Endodermal cell (in vitro differentiated cells): ENCODE results near the gene APOH. TPM values are rescaled to one million over a fixed set of nuclear protein-coding genes. Genes with fewer than 3 reads are reported as not detected.
A peak's percentile ranks its signal among the peaks of the same experiment; 100 is the strongest.

Experiments
- DNase-seq: peaks from one replicate; pipeline ENCODE4 v3.0.0-alpha.2; 2017
- H3K27ac ChIP-seq: 2 replicates; pipeline ENCODE4 v1.5.1; 2013; ENCODE audit warnings: mild to moderate bottlenecking, low read depth, low read length, moderate library complexity
- H3K27me3 ChIP-seq: 2 replicates; pipeline ENCODE4 v1.6.1; 2013; ENCODE audit warnings: mild to moderate bottlenecking, low read length, moderate library complexity; ENCODE audit not compliant: insufficient read depth, control insufficient read depth, poor library complexity, severe bottlenecking
- H3K36me3 ChIP-seq: 2 replicates; pipeline ENCODE4 v1.7.0; 2013; ENCODE audit warnings: mild to moderate bottlenecking, low read length, moderate library complexity; ENCODE audit not compliant: control insufficient read depth, insufficient read depth
- H3K4me1 ChIP-seq: one replicate; pipeline ENCODE4 v1.7.0; 2013; ENCODE audit warnings: low read length; ENCODE audit not compliant: control insufficient read depth, insufficient read depth
- H3K4me3 ChIP-seq: 2 replicates; pipeline ENCODE4 v1.5.1; 2013; ENCODE audit warnings: mild to moderate bottlenecking, low read length, moderate library complexity
- H3K9ac ChIP-seq: 2 replicates; pipeline ENCODE4 v1.6.1; 2013; ENCODE audit warnings: mild to moderate bottlenecking, low read length, moderate library complexity; ENCODE audit not compliant: poor library complexity, severe bottlenecking; ENCODE audit errors: extremely low read depth
- H3K9me3 ChIP-seq: 2 replicates; pipeline ENCODE4 v1.6.1; 2013; ENCODE audit warnings: mild to moderate bottlenecking, low read length, moderate library complexity; ENCODE audit not compliant: control insufficient read depth
- H3K27ac Mint-ChIP-seq: 2 replicates; pipeline ENCODE4 v1.8.0; 2020; ENCODE audit warnings: mixed read lengths
- H3K27me3 Mint-ChIP-seq: 2 replicates; pipeline ENCODE4 v1.8.0; 2021; ENCODE audit warnings: mild to moderate bottlenecking, mixed read lengths; ENCODE audit not compliant: insufficient read depth
- H3K36me3 Mint-ChIP-seq: 2 replicates; pipeline ENCODE4 v1.8.0; 2020; ENCODE audit warnings: low read depth, mixed read lengths
- H3K4me1 Mint-ChIP-seq: 2 replicates; pipeline ENCODE4 v1.8.0; 2020; ENCODE audit warnings: mixed read lengths
- H3K4me3 Mint-ChIP-seq: 2 replicates; pipeline ENCODE4 v1.8.0; 2020; ENCODE audit warnings: mild to moderate bottlenecking, moderate library complexity, mixed read lengths
- H3K9me3 Mint-ChIP-seq: 2 replicates; pipeline ENCODE4 v1.8.0; 2020; ENCODE audit warnings: mild to moderate bottlenecking, mixed read lengths
- WGBS, 2 experiments: methylation state at CpG; one replicate each; pipeline versions ENCODE4 v1.1.5 to v1.1.7; 2013; ENCODE audit warnings: missing lambda C conversion rate in 2 of 2, mixed read lengths in 1 of 2; ENCODE audit not compliant: insufficient coverage in 1 of 2, insufficient read length in 1 of 2; 5-methylcytosine and 5-hydroxymethylcytosine counted together
- total RNA-seq, 2 donors: library from RNA; stranded (reverse); fragmentation: NEBNext Ultra II Directional in 1 of 2; extraction: Animal tissue kit (Norgen Biotek cat#: 25700) in 1 of 2; gene quantifications; 2 replicates in 1 of 2; 3 replicates in 1 of 2; pipeline ENCODE4 v1.2.1, GENCODE V29; 2021
- TF ChIP-seq, protein P1 (sequence below): fragments of 200-600 bp; sonication (generic); conservative IDR thresholded peaks from 2 replicates; pipeline ENCODE4 v1.5.0; 2021; ENCODE audit warnings: antibody characterized with exemption, mild to moderate bottlenecking

APOH gene
- total RNA-seq, 2 donors from 2014 or later: not detected

DNA sequence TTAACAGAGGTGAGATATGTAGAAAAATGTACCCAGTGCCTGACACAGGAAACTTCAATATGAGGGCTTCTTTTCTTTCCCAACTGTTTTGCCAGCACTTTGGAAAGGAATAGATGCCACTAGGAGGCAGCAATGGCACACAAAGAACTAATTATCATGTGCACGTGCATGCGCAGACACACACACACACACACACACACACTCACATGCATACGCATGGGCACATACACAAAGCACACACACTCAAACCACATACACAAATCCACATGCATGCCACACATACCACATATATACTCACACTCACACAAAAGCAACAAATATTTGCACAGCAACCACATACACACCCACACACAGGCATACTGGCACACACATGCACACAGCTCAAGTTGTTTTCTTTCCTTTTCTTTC lies 28.5 kb downstream of the APOH start:
- H3K27me3 Mint-ChIP-seq: peaks cover 2% of the 10 kb centered on the region
- WGBS, 2 experiments: 46% methylated on average over 3 of the region's 3 CpGs; no CpG with 5 or more reads in 1 of the 2 experiments
- no peak overlapping the region for H3K27ac Mint-ChIP-seq

DNA sequence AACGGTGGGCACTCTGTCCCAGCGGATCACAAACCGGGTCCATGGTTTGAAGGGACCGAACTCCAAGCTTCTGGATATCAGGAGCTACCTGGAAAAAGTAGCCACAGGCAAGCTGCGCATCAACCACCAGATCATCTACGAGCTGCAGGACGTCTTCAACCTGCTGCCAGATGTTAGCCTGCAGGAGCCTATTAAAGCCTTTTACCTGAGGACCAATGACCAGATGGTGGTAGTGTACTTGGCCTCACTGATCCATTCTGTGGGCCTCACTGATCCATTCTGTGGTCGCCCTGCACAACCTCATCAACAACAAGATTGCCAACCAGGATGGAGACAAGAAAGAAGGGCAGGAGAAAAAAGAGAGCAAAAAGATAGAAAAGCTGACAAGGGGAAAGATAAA lies 31.0 kb downstream of the APOH start:
- H3K9ac ChIP-seq: no peak overlapping the region
- WGBS, 2 experiments: 92 to 94% methylated on average over 7 to 8 of the region's 8 CpGs
- TF ChIP-seq, protein P1, sequence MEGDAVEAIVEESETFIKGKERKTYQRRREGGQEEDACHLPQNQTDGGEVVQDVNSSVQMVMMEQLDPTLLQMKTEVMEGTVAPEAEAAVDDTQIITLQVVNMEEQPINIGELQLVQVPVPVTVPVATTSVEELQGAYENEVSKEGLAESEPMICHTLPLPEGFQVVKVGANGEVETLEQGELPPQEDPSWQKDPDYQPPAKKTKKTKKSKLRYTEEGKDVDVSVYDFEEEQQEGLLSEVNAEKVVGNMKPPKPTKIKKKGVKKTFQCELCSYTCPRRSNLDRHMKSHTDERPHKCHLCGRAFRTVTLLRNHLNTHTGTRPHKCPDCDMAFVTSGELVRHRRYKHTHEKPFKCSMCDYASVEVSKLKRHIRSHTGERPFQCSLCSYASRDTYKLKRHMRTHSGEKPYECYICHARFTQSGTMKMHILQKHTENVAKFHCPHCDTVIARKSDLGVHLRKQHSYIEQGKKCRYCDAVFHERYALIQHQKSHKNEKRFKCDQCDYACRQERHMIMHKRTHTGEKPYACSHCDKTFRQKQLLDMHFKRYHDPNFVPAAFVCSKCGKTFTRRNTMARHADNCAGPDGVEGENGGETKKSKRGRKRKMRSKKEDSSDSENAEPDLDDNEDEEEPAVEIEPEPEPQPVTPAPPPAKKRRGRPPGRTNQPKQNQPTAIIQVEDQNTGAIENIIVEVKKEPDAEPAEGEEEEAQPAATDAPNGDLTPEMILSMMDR: no peak
- Mint-ChIP-seq H3K4me3 (no peak overlapping the region), H3K9me3 (peaks cover 3% of the 10 kb centered on the region), H3K27me3 (peaks cover 2% of the 10 kb centered on the region), H3K4me1 (peaks cover 7% of the 10 kb centered on the region), H3K27ac (no peak overlapping the region), H3K36me3 (no peaks in the 10 kb centered on the region)
- no peaks in the 10 kb centered on the region for H3K36me3 ChIP-seq
- no peak overlapping the region for H3K4me3 ChIP-seq
- no peak overlapping the region for H3K27ac ChIP-seq
- no peaks in the 10 kb centered on the region for H3K9me3 ChIP-seq
- no peaks in the 10 kb centered on the region for H3K27me3 ChIP-seq
- H3K4me1 ChIP-seq: no peaks in the 10 kb centered on the region
- no peak for DNase-seq

More for the DNA sequence above, 28.5 kb downstream of the APOH start:
- Histone ChIP-seq H3K4me3 (no peak overlapping the region), H3K9me3 (no peaks in the 10 kb centered on the region), H3K9ac (no peak overlapping the region), H3K36me3 (no peaks in the 10 kb centered on the region), H3K27me3 (no peaks in the 10 kb centered on the region), H3K4me1 (no peaks in the 10 kb centered on the region), H3K27ac (no peak overlapping the region)
- DNase-seq: peak; percentile 85
- H3K9me3 Mint-ChIP-seq: peaks cover 4% of the 10 kb centered on the region
- H3K4me3 Mint-ChIP-seq: no peak overlapping the region
- TF ChIP-seq, protein P1: peak; percentile 83
- H3K4me1 Mint-ChIP-seq: peaks cover 7% of the 10 kb centered on the region
- no peaks in the 10 kb centered on the region for H3K36me3 Mint-ChIP-seq

DNA sequence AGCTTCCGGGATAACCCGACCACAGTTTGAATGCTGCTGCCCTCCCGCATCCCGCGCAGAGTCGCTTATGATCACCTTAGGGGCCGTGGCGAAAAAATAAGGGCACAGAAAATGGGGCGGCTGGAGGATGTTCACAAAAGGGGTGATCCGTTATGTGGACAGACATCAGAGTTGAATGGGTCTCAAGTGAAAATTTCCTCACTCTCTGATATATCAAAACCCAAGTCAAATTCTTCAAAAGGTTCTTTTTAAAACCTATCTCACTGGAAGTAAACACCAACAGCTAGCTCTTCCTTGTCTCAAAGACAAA lies 36.9 kb downstream of the APOH start:
- Histone ChIP-seq H3K27me3 (no peaks in the 10 kb centered on the region), H3K4me3 (peak overlapping the region; percentile 77), H3K27ac (peak overlapping the region; percentile 79), H3K9ac (peak overlapping the region; percentile 58), H3K9me3 (no peaks in the 10 kb centered on the region), H3K36me3 (peaks cover 5% of the 10 kb centered on the region), H3K4me1 (no peaks in the 10 kb centered on the region)
- Mint-ChIP-seq H3K27me3 (peaks cover 2% of the 10 kb centered on the region), H3K36me3 (no peaks in the 10 kb centered on the region), H3K9me3 (no peaks in the 10 kb centered on the region), H3K4me3 (peak overlapping the region; percentile 82), H3K4me1 (peaks cover 5% of the 10 kb centered on the region), H3K27ac (peak overlapping the region; percentile 76)
- no peak for DNase-seq
- 6 to 18% methylated on average over 7 to 10 of the region's 10 CpGs for WGBS, 2 experiments
- TF ChIP-seq, protein P1: no peak
